Stimulated activated CD8-positive, alpha-beta memory T cell treated with anti-CD3 and anti-CD28 coated beads, Interleukin-4, amount 100 ng/mL, for 24 hours (primary cell): ENCODE data around the gene CA10.

Experiments
- DNase-seq: peaks from one replicate; pipeline ENCODE4 v3.0.0-alpha.2; 2020; ENCODE audit warnings: low read depth

The CA10 gene

DNA sequence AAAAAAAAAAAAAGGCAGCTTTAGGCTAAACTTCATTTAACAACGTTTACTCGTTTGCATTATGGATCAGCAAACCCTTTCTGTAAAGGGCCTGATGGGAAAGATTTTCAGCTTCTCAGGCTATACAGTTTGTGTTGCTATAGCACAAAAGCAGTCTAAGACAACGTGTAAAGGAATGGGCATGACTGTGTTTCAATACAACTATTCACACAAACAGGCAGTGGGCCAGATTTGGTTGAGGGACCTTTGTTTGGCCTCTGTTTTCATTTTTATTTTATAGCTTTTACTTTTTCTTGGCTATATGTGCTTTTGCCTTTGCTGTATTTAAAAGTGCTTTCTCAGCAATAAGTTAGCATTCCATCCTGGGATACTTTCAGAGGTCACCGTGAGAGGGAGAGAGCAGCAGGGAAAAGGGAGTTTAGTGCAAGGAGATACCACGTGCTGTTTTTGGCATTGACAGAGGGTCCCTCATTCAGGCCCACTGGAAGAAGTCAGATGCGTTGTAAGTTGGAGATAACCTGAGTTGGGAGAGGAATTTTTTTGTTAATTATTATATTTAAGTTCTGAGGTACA, 562.6 kb downstream of the CA10 start:
- no peak for DNase-seq

DNA sequence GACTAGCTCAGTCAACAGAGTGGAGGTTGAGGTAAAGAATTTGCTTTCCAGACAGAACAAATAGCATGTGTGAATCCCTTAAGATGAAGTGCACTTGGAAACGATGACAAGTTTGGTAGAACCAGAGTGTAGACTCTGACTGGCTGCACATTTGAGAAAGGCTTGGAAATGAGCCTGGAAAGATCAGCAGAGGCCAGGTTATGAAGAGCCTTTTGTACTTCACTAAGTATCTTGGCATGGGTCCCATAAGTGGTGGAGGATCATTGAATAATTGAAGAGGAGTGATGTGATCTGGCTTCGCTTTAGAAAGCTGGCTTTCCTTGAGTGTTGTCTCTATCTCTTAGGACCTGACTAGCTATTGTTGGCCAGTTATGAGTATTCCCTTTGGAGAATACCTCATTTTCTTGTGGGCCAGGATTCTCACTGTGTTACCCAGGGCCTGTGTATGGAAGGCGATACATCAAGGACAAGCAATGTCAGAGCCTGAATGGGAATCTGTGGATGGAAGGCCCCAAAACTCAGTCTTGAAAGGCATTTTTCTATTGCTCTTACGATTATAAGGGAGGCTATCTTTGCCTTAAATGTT, 568.4 kb downstream of the CA10 start:
- no peak for DNase-seq

DNA sequence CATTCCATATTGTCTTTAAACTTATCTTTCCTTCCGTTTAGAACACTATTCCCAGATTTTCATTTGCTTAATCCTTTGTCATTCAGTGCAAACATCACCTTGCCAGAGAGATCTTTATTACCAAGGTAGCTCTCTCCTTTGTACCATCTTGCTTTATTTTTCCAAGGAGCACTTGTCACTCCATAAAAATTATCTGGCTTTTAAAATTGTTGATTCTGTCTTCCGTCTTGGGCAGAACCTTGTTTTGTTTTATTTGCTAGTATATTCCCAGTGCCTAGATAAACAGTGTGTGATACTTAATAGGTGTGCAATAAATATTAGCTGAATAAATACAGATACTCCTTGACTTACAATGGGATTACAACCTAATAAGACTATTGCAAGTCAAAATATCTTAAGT, 570.5 kb downstream of the CA10 start:
- no peak for DNase-seq

DNA sequence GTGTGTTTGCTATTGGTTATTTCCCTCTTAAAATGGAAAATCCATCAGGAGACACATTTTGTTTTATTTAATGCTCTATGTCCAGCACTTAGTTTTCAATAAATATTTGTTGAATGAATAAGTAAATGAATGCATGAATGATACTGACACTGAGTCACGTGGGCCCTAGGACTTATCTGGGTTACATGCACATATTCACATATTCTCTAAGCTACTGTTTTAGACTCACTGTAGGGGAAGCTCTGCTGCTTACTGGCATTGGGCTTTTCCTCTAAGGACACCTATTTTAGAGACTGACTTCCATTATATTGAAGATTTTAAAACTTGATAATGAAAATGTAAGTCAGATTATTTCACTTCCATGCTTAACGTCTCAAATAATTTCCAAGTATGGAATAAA, 571.0 kb downstream of the CA10 start:
- no peak for DNase-seq

DNA sequence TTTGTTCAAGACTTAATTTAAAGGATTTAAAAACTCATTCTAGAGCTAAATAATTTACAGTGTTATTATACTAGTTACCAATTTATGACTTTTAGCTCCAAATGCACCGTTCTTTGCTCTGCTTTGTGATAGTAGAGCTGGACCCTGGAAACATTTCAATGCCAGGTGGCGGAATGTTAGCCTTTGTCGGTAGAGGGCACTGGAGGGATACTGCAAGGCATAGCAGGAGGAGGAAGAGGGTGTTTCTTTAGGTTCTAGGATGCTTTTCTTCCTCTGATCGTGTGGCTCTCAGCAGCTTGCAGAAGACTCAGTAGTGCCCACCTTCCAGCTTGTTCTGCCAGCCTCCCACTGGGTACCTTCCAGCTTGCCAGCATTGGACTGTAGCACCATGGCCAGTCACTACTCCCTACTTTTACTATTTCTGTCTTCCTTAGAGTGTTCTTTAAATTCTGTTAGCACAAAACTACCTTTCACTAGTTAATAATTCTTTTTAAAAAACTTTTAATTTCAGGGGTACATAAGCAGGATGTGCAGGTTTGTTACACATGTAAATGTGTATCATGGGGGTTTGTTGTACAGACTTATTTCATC, 572.9 kb downstream of the CA10 start:
- DNase-seq = no peak

DNA sequence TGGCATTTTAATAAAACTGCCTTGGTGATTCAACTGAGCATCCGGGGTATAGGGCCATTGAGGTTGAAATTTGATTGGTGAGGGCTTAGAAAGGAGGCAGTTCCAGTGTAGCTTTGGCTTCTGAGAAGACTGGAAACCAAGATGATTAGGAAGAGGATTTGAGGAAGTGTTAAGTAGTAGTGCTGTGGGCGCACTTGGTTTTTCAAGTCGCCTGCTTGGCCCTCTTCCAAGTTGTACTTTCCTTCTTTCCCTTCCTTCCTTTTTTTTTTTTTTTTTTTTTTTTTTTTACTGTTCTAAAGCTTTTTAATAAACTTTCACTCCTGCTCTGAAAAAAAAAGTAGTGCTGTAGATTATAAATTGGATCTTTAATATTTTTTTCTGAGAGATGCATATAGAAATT, 577.6 kb downstream of the CA10 start:
- DNase-seq = no peak
